IMR-90 (cell line): ENCODE measurements around the gene DSTYK. TPM values are rescaled to one million over a fixed set of nuclear protein-coding genes. Genes with fewer than 3 reads are reported as not detected.

Experiments
- ATAC-seq: fragments of 200-7000 bp; cut with Tn5 transposase; 2 replicates; pipeline ENCODE4 v1.9.1; 2020; ENCODE audit warnings: low read depth, mild to moderate bottlenecking, moderate library complexity
- BruUV-seq: library from RNA; stranded (reverse); fragments of 400-500 nt; replicated peaks from 2 replicates; lab custom pipeline; 2021; lab: Mats Ljungman, UMichigan
- CTCF ChIA-PET: fragments of 300-600 bp; formaldehyde crosslinking; extraction: SDS; loops from one replicate; lab custom pipeline; 2021; ENCODE audit warnings: antibody characterized with exemption; lab: Yijun Ruan, JAX
- POLR2A ChIA-PET: fragments of 300-600 bp; sonication (Branson Sonifier 250); formaldehyde crosslinking; loops from one replicate; lab custom pipeline; 2022; ENCODE audit warnings: antibody characterized with exemption; ENCODE audit not compliant: unreplicated experiment; lab: Charles Lee
- DNase-seq: peaks from one replicate; pipeline ENCODE4 v3.0.0; 2013
- H2AFZ ChIP-seq: replicated peaks from 2 replicates; pipeline ENCODE3; 2013; ENCODE audit warnings: low read length, mild to moderate bottlenecking; ENCODE audit not compliant: poor library complexity
- H2AK5ac ChIP-seq: 2 replicates; pipeline ENCODE4 v1.6.1; 2013; ENCODE audit warnings: low read depth, low read length, inconsistent platforms
- H2AK9ac ChIP-seq: replicated peaks from 2 replicates; pipeline ENCODE3; 2013; ENCODE audit warnings: mild to moderate bottlenecking, low read depth, low read length, moderate library complexity; ENCODE audit not compliant: poor library complexity
- H2BK120ac ChIP-seq: 2 replicates; pipeline ENCODE4 v1.6.1; 2013; ENCODE audit warnings: low read depth, low read length, inconsistent platforms
- H2BK15ac ChIP-seq: 3 replicates; pipeline ENCODE4 v1.6.1; 2013; ENCODE audit warnings: low read depth, low read length, inconsistent platforms
- H2BK20ac ChIP-seq: 2 replicates; pipeline ENCODE4 v1.6.1; 2013; ENCODE audit warnings: low read depth, mild to moderate bottlenecking, inconsistent platforms, low read length, moderate library complexity
- H2BK5ac ChIP-seq: 2 replicates; pipeline ENCODE4 v1.6.1; 2013; ENCODE audit warnings: mild to moderate bottlenecking, low read depth, low read length, inconsistent platforms; ENCODE audit not compliant: poor library complexity, severe bottlenecking
- H3K14ac ChIP-seq: replicated peaks from 2 replicates; pipeline ENCODE4 v1.6.1; 2013; ENCODE audit warnings: low read depth, low read length, inconsistent platforms
- H3K18ac ChIP-seq: 2 replicates; pipeline ENCODE4 v1.6.1; 2013; ENCODE audit warnings: low read depth, low read length, control low read depth
- H3K23ac ChIP-seq: 2 replicates; pipeline ENCODE4 v1.6.1; 2013; ENCODE audit warnings: low read depth, low read length, inconsistent platforms
- H3K27ac ChIP-seq: 2 replicates; pipeline ENCODE4 v1.5.1; 2013; ENCODE audit warnings: mild to moderate bottlenecking, control low read depth, low read length; ENCODE audit not compliant: insufficient read depth
- H3K27me3 ChIP-seq: 2 replicates; pipeline ENCODE4 v1.6.1; 2013; ENCODE audit warnings: low read length; ENCODE audit not compliant: control insufficient read depth, insufficient read depth
- H3K36me3 ChIP-seq: 2 replicates; pipeline ENCODE4 v1.6.1; 2013; ENCODE audit warnings: low read length, mixed read lengths; ENCODE audit not compliant: control insufficient read depth, insufficient read depth
- H3K4ac ChIP-seq: 2 replicates; pipeline ENCODE4 v1.6.1; 2013; ENCODE audit warnings: low read depth, low read length, inconsistent platforms
- H3K4me1 ChIP-seq: 2 replicates; pipeline ENCODE4 v1.6.1; 2013; ENCODE audit warnings: low read length, mixed read lengths; ENCODE audit not compliant: control insufficient read depth, insufficient read depth
- H3K4me2 ChIP-seq: 2 replicates; pipeline ENCODE4 v1.6.1; 2013; ENCODE audit warnings: low read depth, mild to moderate bottlenecking, control low read depth, low read length, moderate library complexity
- H3K4me3 ChIP-seq: 2 replicates; pipeline ENCODE4 v1.5.1; 2013; ENCODE audit warnings: low read depth, mild to moderate bottlenecking, control low read depth, low read length, moderate library complexity; ENCODE audit not compliant: insufficient read depth
- H3K56ac ChIP-seq: 2 replicates; pipeline ENCODE4 v1.6.1; 2013; ENCODE audit warnings: low read length, inconsistent platforms; ENCODE audit not compliant: insufficient read depth; ENCODE audit errors: extremely low read depth
- H3K79me1 ChIP-seq, 2 experiments: 2 replicates each; pipeline ENCODE4 v1.6.1; 2013; ENCODE audit warnings: low read length in 2 of 2, inconsistent platforms in 1 of 2, low read depth in 1 of 2
- H3K9ac ChIP-seq: 2 replicates; pipeline ENCODE4 v1.6.1; 2013; ENCODE audit warnings: low read depth, low read length, control low read depth
- H3K9me1 ChIP-seq: 2 replicates; pipeline ENCODE4 v1.6.1; 2013; ENCODE audit warnings: low read length, inconsistent platforms; ENCODE audit not compliant: insufficient read depth
- H3K9me3 ChIP-seq: 2 replicates; pipeline ENCODE4 v1.6.1; 2013; ENCODE audit warnings: low read length; ENCODE audit not compliant: control insufficient read depth, insufficient read depth
- H4K20me1 ChIP-seq: 2 replicates; pipeline ENCODE4 v1.6.1; 2013; ENCODE audit warnings: low read length, inconsistent platforms; ENCODE audit not compliant: insufficient read depth
- H4K5ac ChIP-seq: 2 replicates; pipeline ENCODE4 v1.6.1; 2013; ENCODE audit warnings: mild to moderate bottlenecking, low read depth, low read length, control low read depth
- H4K8ac ChIP-seq, 2 experiments: 2 replicates each; pipeline ENCODE4 v1.6.1; 2013; ENCODE audit warnings: low read depth in 2 of 2, low read length in 2 of 2, control low read depth in 1 of 2, inconsistent platforms in 1 of 2
- H4K91ac ChIP-seq: 2 replicates; pipeline ENCODE4 v1.6.1; 2013; ENCODE audit warnings: low read depth, low read length, inconsistent platforms; ENCODE audit not compliant: insufficient read depth
- BHLHE40 ChIP-seq: fragments of 150-350 bp; IDR thresholded peaks from 2 replicates; pipeline ENCODE4 v1.6.1; 2016; ENCODE audit warnings: mild to moderate bottlenecking, low read depth, low read length
- CEBPB ChIP-seq: IDR thresholded peaks from 2 replicates; pipeline ENCODE4 v1.6.1; 2012; ENCODE audit warnings: low read depth, low read length, improper control_type of control experiment
- ELK1 ChIP-seq: fragments of 150-350 bp; IDR thresholded peaks from 2 replicates; pipeline ENCODE4 v1.6.1; 2016; ENCODE audit warnings: low read depth, mild to moderate bottlenecking, low read length, moderate library complexity, borderline replicate concordance
- WGBS, 2 experiments: methylation state at CpG; one replicate each; pipeline versions ENCODE4 v1.1.5 to v1.1.7; 2013; ENCODE audit warnings: missing lambda C conversion rate in 2 of 2; ENCODE audit not compliant: insufficient read length in 1 of 2; ENCODE audit errors: extremely low coverage in 2 of 2; 5-methylcytosine and 5-hydroxymethylcytosine counted together
- dilution Hi-C: fragments of 300-500 bp; cut with HindIII; formaldehyde crosslinking; loops from one replicate; pipeline ENCODE4 v1.14.3; 2018; ENCODE audit warnings: low sequenced_read_pairs; ENCODE audit not compliant: unreplicated experiment
- in situ Hi-C: fragments of 300-500 bp; cut with MboI; formaldehyde crosslinking; loops from 3 replicates; pipeline ENCODE4 v1.14.3; 2019; ENCODE audit warnings: low sequenced_read_pairs, inconsistent platforms, mixed read lengths
- intact Hi-C: fragments of 100-400 bp; cut with micrococcal nuclease; formaldehyde crosslinking; loops from 2 replicates; pipeline ENCODE4 v1.10.0; 2022
- polyA plus RNA-seq, 3 experiments: library from polyadenylated mRNA; depleted of rRNA; stranded (reverse); fragments of >200 nt; gene quantifications; 2 replicates each; pipeline ENCODE4 v1.2.3, GENCODE V29; 2012; ENCODE audit warnings: low replicate concordance in 1 of 3
- total RNA-seq: library from RNA; depleted of rRNA; stranded (reverse); fragments of >200 nt; gene quantifications from 2 replicates; pipeline ENCODE4 v1.2.3, GENCODE V29; 2012

DSTYK gene
- total and polyA plus RNA-seq, 2 of the 4 experiments (the other 2 are of a cell fraction) = 8.0 to 18.3 TPM

- ChIA-PET CTCF (no interaction called here), POLR2A (no interaction called here)
- Histone ChIP-seq H4K8ac (no peak overlapping the region), H2AFZ (no peak overlapping the region), H3K14ac (peak overlapping the region; percentile 33), H3K9me1 (peaks cover 20% of the 10 kb centered on the region), H2AK5ac (no peak overlapping the region), H3K36me3 (peaks cover 3% of the 10 kb centered on the region; the same call in 1 of the 2 replicates), H2BK5ac (peak overlapping the region; percentile 14), H3K4me1 (peaks cover 18% of the 10 kb centered on the region), H3K79me1 (peaks cover 65 to 89% of the 10 kb centered on the region in 2 experiments), H2AK9ac (peak overlapping the region; percentile 33), H3K23ac (peak overlapping the region; percentile 86; the same call in 1 of the 2 replicates), H4K20me1 (peaks cover 42% of the 10 kb centered on the region), H3K27ac (peak overlapping the region; percentile 42; the same call in 1 of the 2 replicates), H3K27me3 (no peaks in the 10 kb centered on the region), H3K4me3 (no peak overlapping the region), H3K56ac (no peak overlapping the region), H4K5ac (no peak overlapping the region), H2BK15ac (0 out of 3 replicates have a peak overlapping the region, but pooled peaks have one; percentile 5), H2BK120ac (peak overlapping the region; percentile 33; the same call in 1 of the 2 replicates), H4K91ac (no peak overlapping the region), H3K9me3 (no peaks in the 10 kb centered on the region), H3K4ac (peak overlapping the region; percentile 11; the same call in 1 of the 2 replicates), H3K9ac (no peak overlapping the region), H2BK20ac (peak overlapping the region; percentile 65; the same call in 1 of the 2 replicates), H3K18ac (no peak overlapping the region; the same call in 1 of the 2 replicates), H3K4me2 (peak overlapping the region; percentile 78)
- BruUV-seq = no TSS peak
- DNase-seq (peak; percentile 34), ATAC-seq (peak; percentile 71)
- in situ Hi-C loops (no loop called here), intact Hi-C loops (no loop called here), dilution Hi-C loops (no loop called here)
- WGBS, 2 experiments = 24% methylated on average over 3 of the region's 9 CpGs; no CpG with 5 or more reads in 1 of the 2 experiments
- TF ChIP-seq CEBPB (no peak), ELK1 (no peak), BHLHE40 (0 out of 2 replicates have a peak, but pooled peaks have one; percentile 17)
Observed at GRCh38 chr1:205190845-205191577, 20.5 kb downstream of the DSTYK start.
